OCI-LY3 (cell line): Measurements from ENCODE around the gene IVD.

Experiments
- EZH2phosphoT487 ChIP-seq: fragments of 200-600 bp; shearing (Covaris generic); IDR thresholded peaks from 2 replicates; pipeline ENCODE4 v1.6.1; 2018; ENCODE audit warnings: antibody characterized with exemption, mixed run types, low read depth
- TF ChIP-seq, protein P1 (sequence below): fragments of 200-600, 300-600 bp; sonication (generic); IDR thresholded peaks from 2 replicates; pipeline ENCODE4 v1.5.1; 2014; ENCODE audit warnings: antibody characterized with exemption, low read length, low read depth

DNA sequence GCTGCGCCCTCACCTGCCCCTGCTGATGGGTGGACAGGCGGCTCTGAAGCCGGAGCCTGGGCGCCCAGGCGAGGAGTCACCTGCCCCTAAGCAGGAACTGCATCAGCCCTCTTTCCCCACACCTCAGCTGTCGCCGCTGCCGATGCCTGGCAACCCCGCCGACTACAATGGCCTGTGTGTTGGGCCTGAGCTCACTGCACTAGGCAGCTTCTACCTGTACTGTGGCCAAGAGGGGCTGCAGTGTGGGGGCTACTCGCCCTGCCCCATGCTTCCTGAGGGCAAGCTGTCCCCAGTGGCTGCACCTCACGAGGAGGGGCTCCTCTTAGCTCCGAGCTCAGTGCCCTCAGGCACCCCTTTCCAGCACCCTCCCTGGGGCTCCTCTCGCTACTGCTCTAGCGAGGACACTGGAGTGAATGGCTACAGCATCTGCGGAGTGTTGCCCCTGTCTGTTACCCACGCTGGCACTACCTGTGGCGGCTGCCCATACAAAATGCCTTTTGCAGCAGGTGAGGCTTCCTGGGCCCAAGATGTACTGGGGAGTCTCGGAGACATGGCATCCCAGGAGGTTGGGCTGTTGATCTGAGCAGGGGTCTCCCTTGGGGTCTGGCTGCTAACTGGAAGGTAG lies 53.9 kb downstream of the IVD start:
- TF ChIP-seq, protein P1, sequence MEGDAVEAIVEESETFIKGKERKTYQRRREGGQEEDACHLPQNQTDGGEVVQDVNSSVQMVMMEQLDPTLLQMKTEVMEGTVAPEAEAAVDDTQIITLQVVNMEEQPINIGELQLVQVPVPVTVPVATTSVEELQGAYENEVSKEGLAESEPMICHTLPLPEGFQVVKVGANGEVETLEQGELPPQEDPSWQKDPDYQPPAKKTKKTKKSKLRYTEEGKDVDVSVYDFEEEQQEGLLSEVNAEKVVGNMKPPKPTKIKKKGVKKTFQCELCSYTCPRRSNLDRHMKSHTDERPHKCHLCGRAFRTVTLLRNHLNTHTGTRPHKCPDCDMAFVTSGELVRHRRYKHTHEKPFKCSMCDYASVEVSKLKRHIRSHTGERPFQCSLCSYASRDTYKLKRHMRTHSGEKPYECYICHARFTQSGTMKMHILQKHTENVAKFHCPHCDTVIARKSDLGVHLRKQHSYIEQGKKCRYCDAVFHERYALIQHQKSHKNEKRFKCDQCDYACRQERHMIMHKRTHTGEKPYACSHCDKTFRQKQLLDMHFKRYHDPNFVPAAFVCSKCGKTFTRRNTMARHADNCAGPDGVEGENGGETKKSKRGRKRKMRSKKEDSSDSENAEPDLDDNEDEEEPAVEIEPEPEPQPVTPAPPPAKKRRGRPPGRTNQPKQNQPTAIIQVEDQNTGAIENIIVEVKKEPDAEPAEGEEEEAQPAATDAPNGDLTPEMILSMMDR, result no peak
- no peak for TF ChIP-seq EZH2phosphoT487
